Right forelimb (tissue), 1 donor: ENCODE results near the gene ZNF236.
A peak's percentile ranks its signal among the peaks of the same experiment; 100 is the strongest.
"Not testable (repeated sequence)": the region's sequence is repeated elsewhere in the genome, so short reads cannot be mapped to it uniquely, and the experiment has no call there.

Source experiments
- DNase-seq: peaks from one replicate; pipeline ENCODE4 v3.0.0-alpha.2; 2018

Gene ZNF236

DNA sequence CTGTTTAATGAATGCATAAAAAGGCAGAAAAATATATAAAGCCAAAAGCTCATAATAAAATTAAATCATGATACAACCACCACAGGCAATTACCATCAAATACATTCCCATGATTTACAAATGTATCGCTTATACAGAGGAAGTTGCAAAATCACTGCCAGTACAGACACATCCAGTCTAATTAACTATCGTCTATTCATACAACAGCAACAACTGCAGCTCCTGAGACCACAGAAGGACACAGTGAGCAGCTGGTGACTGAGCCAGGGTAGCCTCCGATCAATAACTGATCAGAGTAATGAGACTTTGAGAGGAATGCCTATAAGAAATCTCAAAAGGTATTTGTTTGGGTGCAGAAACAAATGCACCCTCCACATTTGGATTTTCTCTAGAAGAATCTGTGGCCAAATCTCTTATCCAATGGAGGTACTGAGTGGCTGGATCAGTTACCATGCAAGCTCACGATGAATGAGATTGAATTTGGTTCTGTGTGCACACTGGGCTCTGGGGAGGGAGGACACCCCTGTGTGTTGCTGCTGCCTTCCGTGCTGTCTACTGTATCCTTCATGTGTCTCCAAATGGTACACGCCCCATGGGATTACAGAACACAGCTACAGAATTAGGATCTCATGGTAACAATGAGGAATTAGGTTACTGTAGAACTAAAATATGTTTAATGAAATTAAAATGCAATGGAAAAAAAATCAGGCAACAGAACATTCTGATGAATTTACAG lies 190.6 kb downstream of the ZNF236 start:
- DNase-seq, result peak; percentile 18

DNA sequence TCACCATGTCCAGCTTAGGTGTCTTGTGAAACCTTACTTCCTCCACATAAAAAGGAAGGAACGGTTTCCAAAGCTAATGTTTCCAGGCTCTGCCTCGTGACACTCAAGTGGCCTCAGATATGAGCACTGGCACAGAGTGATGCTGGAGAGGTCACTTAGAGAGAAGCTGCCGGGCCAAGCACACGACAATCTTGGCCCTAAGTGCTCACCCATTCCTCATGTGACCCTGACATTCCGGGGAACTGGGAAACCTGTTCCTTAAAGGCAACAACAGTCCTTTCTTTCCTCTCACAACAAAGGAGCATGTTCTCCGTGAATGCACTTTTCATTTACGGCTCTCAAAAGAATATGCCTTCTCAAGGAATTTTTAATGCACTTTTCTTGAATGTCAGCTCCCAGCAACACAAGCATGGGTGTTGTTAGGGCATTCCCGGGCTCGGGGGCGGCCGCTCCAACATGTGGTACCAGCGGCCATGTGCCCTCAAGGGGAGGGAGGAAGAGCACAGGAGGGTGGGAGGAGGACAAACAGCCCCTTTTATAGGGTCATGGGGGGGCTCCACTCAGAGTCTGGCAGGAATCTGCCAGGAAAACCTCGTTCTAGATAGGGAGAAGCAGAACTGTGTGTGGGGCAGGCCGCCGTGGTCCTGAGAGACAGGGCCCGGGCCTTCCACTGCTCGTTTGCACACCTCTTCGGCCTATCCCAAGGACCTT lies 191.6 kb downstream of the ZNF236 start:
- DNase-seq, result peak; percentile 31

DNA sequence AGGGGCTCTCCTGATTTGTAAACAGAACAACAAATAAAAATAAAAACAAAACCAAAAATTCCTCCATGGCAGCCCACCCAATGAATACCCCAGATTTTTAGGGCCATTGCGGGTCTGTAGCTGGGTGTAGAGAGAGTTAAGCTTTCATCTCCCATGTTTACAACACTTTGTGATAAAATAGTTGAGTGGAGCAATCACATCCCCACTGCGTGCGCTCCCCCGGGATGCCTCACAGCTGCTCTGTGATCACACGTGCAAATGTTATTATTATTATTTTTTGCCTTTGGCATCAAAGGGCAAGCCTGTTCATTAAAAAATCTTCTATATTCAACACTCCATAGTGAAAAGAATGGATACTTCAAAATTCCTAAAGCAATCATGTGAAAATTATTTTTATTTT lies 192.2 kb downstream of the ZNF236 start:
- no peak for DNase-seq

DNA sequence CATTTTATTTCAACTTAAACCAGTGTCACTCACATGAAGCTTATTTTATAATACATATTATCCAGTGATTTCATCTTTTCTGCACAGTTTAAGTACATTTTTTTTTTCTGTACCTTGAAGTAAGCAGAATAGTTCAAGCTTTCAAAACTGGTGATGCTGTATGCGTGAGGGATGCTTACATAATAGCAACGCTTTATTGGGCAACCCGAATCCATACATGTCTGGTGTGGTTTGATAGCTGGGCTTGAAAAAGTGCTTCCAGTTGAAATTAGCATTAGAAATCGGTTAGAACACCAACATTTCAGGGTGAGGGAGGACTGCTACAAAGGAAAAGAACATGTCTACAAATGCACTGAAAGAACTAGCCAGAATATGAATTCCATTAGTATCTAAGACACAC lies 192.8 kb downstream of the ZNF236 start:
- no peak for DNase-seq

DNA sequence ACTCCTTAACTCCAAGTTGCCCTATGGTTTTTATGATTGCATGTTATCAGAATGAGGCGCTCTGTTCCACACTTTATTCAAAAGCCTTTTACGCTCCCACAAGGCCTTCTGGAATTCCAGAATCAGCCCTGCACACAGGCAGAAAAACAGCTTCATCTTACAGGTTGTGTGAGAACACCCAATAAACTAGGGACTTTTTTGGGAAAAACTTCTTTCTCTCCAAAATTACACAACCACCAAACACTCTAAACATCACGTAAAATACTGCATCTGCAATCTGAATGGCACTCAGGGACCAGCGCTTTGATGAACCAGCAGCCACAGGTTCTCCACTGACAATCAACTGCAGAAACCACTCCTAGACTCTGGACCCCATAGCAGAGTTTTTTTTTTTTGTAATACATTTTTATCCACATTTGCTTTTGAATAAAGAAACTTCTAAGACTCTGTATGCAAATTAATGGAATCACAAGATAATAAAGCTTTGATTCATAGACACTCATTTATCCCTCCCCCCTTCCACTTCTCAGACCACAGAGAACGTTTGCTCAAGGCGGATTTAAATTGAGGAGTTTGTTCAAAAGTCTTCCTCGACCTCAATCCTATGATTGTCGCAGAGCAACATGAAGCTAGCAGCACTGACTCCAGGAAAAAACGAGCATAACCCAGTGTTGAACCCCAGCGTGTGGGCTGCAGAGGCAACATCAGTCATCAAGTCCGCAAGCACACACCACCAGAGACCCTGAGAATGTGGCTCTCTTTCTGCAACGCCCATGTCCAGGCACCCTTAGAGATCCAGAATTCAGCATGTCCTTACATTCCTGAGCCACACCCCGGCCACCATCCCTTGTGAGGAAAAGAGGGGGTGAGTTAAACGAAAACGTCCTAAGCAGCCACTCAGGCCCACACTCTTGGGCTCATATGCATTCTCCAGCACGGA lies 193.7 kb downstream of the ZNF236 start:
- DNase-seq, result peak; percentile 23

DNA sequence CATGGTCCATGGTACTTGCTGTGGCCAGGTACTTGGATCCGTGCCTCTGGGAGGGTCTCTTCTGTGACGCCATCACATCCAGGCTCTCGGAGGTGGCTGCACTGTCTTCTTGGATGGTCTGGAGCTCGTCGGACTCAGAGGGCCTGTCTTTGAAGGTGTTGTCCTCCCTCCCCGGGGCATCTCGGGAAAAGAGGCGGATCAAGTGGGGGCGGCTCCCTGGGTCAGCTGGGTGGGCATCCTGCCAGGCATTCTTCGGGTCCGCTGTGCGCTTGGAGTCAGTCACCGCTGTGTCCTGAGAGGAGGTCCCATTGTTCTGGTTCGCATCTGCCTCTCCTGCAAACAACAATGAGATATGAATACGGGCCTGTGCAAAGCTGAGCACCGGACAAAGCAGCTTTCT lies 194.6 kb downstream of the ZNF236 start:
- DNase-seq, result peak; percentile 41

DNA sequence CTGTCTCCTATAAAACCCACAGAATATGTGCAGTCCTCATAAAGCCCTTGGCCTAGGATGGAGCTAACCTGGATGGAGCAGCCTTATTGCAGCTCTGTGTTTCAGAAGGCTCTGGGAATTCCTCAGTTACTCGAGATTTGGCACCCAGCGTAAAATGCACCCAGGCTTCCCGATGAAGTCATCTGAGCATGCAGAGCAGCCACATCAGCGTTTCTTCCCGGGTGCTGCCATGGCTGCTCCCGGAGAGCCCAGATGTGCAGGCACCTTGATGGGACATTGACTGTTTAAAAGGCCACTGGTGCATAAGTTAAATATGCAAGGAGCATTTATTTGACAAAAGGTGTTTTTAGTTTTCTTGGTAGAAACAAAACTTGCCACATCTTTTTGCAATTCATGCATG lies 195.0 kb downstream of the ZNF236 start:
- DNase-seq, result no peak

DNA sequence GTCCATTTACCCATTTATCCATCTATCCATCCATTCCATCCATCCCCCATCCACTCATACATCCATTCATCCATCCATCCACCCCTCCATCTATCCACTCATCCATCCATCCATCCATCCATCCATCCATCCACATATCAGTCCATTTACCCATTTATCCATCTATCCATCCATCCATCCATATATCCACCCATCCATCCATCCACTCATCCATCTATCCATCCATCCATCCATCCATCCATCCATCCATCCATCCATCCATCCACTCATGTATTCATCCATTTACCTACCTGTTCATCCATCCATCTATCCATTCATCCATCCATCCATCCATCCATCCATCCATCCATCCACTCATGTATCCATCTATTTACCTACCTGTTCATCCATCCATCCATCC lies 196.3 kb downstream of the ZNF236 start:
- not testable (repeated sequence) for DNase-seq

DNA sequence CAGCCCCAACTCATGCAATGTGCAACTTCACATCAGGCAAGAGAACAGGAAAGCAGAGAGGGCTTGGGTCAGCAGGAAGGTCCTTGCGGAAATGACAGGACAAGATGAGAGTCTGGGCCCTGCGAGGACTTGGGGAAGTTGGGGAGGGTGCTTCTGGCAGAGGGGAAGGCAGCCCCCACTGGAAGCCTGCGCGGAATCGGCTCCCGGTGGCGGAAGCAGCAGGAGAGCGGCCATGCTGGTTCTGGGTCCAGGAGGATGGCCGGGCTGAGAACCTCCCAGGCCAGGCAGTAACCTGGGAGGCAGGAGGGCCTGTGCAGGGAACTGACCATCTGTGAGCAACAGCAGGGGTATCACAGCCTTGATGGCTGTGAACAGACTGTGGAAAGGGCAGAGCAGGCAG lies 197.3 kb downstream of the ZNF236 start:
- peak; percentile 7 for DNase-seq
